Measurements from ENCODE around the gene PLCB1.
A peak's percentile ranks its signal among the peaks of the same experiment; 100 is the strongest.

Gene PLCB1

GRCh38 chr20:8720089-8720488 lies 588.0 kb downstream of the PLCB1 start:
- no peak for DNase-seq (ENCODE audit: low read depth in 2 of 2)

- DNase-seq (ENCODE audit: low read depth in 2 of 2) = no peak
Observed at GRCh38 chr20:8721098-8721497, 589.0 kb downstream of the PLCB1 start.

DNA sequence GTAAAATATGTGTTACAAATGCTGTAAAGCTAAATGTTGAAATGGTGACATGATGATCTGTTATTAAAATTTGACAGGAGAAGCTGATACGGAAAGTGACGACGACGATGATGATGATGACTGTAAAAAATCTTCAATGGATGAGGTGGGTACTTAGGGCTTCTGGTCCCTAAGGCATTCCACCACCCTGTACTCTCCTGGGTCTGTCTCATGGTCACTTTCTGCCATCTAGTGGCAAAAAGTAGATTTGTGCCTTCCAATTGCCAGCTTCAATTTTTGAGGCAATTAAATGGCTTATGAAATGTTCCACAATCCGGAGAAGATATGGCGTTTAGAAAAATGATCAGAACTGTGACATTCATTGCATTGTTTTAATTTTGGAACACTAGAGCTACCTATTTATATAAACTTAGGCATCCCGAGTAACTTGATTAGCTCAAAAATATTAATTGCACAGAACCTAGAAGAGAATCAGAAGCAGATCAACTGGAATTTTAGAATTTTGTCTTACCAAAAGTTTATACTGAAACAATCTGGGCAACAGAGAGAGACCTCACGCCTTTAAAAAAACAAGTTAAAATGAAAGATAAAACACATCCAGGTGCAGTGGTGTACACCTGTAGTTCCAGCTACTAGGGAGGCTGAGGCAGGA lies 590.3 kb downstream of the PLCB1 start:
- peak in 1 of 2 donors; percentile 0 for DNase-seq (ENCODE audit: low read depth in 2 of 2)

- no peak for DNase-seq (ENCODE audit: low read depth in 2 of 2)
Observed at GRCh38 chr20:8723296-8723695, 591.2 kb downstream of the PLCB1 start.

DNA sequence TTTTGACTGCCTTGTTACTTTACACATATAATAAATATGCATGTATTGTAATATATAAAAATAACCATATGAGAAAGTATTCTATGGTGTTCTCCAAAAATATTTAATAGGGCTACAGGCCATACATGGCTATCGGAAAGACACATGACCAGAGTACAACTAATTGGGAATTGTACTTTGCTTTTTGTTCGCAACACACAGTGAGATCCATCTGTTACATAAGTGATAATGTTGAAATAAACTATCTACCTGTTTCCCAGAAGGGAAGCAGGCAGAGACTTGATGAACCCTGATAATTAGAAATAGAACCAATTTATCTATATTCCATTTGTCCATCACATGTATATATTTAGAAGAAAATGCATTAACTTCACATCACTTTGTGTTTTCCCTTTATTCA lies 592.8 kb downstream of the PLCB1 start:
- DNase-seq (ENCODE audit: low read depth in 2 of 2) = no peak

DNA sequence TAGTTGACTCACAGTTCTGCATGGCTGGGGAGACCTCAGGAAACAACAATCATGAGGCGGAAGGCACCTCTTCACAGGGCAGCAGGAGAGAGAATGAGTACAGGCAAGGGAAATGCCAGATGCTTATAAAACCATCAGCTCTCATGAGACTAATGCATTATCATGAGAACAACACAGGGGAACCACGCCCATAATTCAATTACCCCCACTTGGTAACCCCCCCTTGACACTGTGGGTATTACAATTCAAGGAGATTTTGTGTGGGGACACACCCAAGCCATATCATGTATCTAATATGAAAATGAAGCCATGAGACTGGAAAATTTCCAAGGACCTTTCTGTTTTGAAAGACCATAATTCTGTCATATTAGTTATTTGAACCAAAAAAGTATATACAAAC lies 594.4 kb downstream of the PLCB1 start:
- DNase-seq (ENCODE audit: low read depth in 2 of 2) = no peak

DNA sequence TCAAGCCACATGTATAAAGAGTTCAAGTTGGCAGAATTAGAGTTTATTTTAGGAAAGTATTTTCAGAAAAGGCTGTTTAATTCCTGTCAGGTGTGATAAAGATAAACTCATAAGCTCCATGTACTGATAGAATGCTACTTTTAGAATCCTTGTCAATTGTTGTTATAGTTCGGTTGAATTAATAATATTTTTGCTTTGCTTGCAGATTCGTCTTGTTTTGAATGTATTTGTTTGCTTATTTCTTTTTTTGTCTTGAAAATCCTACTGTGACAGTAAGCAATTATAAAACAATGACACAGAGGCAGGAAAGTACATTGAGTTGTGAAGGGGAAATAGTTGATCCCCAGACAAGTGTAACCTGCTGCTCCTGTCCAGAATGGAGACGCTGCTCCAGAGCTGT lies 602.9 kb downstream of the PLCB1 start:
- no peak for DNase-seq (ENCODE audit: low read depth in 2 of 2)

DNA sequence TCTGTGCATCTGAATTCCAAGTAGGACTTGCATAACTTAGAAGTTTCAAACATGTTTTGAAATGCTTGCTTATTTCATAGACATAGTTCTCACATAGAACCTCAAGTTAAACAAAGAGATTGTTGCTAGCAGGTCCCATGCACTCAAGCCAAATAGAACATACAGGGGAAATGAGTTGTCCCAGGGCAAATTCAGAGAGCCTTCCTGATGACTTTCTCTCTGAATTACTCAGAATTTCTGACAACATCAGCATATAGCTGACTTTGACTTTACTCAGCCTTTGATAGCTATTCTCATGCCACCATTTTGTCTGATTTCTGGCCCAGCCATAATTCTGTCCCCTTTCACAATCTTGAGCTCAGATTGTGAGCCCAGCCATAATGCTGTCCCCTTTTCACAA lies 603.6 kb downstream of the PLCB1 start:
- no peak for DNase-seq (ENCODE audit: low read depth in 2 of 2)

DNA sequence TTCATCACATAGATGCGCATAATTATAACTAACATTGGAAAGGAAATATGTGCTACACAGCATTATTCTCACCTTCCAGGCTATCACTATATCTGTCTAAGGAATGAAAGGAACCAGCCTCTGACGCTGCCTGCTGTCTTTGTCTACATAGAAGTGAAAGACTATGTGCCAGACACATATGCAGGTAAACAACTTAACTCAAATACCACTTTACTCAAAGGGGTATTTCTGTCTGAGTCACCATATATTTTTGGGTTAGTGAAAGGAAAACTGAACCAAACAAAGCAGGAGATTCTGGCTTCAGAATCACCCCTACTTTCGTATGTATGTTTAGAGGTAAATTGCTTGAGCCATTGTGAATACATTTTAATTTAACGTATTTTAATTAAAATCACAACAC lies 608.2 kb downstream of the PLCB1 start:
- DNase-seq (ENCODE audit: low read depth in 2 of 2) = no peak

GRCh38 chr20:8744228-8744844 lies 612.3 kb downstream of the PLCB1 start:
- DNase-seq (ENCODE audit: low read depth in 2 of 2) = no peak

DNA sequence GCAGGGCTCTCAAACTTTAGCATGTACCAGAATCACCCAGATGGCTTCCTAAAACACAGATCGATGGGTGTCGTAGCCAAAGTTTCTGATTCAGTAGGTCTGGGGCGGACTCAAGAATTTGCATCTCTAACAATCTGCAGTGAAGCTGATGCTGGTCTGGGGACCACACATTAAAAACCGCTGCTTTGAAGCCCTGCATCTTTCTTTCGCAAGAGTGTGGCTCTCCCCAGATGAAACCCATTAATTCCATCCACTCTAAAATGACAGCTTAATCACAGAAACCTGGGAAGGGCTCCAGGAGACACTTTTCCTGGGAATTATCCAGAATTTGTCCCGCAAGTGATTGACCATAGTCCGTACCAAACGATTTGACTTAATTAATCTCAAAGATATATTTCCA lies 617.0 kb downstream of the PLCB1 start:
- DNase-seq (ENCODE audit: low read depth in 2 of 2) = no peak

DNA sequence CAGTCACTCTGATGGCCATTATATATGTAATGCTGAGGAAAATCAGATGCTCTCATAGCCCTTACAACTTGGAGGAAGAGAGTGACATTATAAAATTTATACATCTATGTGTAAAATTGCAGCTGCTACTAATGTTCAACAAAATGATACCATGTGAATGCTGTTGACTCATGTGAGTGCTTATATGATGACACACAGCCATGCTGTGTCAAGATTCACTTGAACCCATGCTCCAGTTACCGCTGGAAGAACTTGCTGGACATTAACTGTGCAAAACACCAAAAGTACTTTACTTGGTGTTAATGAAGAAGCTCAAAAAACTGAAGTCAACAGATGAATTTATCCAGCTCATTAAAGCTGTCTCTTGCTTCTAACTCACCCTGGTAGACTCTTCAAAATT lies 617.9 kb downstream of the PLCB1 start:
- DNase-seq (ENCODE audit: low read depth in 2 of 2) = no peak

DNA sequence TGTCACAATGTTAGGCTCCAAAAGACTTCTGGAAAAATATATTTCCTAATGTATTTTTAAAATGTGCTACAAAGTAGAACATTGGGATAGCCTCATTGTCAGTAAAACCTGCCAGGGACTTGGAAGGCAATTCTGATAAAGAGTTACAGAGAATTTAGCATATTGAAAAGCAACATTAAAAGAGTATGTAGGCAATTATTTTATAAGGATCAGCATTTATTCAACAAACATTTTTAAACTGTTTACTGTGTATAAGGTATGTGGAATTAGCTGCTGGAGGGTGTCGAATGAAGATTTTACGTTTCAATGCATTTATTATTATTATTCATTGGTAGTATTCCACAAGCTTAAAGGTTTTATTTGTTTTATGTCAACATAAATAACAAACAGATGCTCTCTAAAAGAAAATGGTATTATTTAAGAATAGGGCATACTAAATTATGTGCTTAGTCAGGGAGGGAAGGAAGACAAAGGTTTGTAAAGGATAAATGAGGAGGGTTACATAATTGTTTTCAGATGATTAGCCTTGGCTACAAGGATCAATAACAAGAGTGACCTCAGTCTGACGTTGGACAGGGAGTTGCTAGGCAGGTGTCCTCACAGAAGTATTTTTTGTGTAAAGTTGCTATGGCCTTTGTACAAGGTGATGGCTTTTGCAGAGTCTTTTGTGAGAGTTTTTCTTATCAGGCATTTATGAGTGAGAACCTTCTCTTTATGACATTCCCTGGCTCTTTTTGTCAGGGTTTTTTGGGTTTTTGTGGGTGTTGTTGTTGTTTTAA lies 623.5 kb downstream of the PLCB1 start:
- DNase-seq (ENCODE audit: low read depth in 2 of 2) = no peak

DNA sequence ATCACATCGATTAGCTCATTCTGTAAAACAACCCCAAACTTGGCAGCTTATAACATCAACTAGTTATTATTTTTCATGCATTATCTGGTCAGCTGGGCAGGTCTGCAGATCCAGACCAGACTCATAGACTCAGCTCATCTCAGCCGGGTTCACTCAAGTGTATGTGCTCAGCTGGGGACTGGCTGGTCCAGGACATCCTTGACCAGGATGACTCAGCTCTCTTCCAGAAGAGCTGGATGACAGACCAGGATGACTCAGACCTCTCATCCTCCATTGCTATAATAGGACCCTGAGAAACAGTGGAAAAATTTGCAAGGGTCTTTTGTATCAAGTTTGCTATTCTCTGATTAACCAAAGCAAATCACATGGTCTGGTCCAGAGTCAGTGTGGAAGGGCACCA lies 624.3 kb downstream of the PLCB1 start:
- no peak for DNase-seq (ENCODE audit: low read depth in 2 of 2)

- no peak for DNase-seq (ENCODE audit: low read depth in 2 of 2)
Observed at GRCh38 chr20:8757146-8757545, 625.1 kb downstream of the PLCB1 start.

GRCh38 chr20:8764344-8764962 lies 632.4 kb downstream of the PLCB1 start:
- DNase-seq (ENCODE audit: low read depth in 2 of 2) = no peak

DNA sequence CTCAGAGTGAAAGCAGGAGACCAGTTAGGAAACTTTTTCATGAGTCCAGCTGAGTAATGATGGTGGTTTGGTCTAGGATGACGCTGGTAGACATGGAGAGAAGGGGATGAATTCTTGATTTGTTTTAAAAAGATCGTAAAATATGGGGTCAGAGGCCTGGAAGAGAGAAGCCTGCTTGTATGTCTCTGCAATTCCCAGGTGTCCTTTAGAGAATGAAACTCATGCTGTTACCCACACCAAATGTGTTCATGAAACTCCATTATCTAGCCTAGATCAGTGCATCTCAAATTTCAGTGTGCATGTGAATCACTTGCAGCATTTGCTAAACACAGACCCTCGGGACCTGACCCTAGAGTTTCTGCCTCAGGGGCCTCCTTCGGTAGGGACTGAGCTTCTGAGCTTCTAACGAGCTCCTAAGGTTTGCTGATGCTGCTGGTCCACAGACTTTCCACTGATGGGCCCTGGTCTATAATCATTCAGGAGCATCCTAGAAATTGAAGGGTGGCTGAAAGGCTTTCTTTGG lies 634.9 kb downstream of the PLCB1 start:
- DNase-seq (ENCODE audit: low read depth in 2 of 2) = no peak

GRCh38 chr20:8774412-8774811 lies 642.3 kb downstream of the PLCB1 start:
- no peak for DNase-seq (ENCODE audit: low read depth in 2 of 2)

DNA sequence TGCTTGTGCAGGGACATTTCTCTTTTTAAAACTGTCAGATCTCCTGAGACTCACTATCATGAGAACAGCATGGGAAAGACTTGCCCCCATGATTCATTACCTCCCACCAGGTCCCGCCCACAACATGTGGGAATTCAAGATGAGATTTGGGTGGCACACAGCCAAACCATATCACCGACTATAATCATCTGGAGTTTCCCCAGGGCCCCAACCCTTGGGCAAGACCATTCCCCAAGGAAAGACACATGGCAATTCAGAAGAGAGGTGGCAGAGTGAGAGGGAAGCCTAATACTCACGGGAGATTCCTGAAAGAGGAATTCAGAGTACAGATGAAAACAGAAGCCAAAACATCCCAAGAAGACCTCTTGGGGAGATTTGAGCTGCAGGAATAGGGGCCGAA lies 645.8 kb downstream of the PLCB1 start:
- no peak for DNase-seq (ENCODE audit: low read depth in 2 of 2)

DNA sequence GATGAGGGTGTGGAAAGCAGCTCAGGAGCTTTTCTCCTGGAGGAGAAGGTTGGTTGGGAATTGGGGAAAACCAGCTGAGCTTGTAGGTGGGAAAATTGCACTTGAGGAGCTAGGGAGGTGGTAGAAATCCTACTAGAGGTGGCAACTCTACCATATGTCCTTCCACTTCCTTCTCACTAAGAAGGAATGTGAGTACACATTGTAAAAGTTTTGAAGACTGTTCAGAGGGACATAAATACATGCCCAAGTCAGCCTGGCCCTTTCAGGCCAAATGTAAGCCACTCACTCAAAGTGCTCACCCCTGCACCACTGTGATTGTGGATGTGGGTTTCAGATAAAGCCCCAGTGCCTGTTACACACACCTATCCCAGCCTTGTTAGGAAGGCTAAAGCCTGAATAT lies 646.3 kb downstream of the PLCB1 start:
- no peak for DNase-seq (ENCODE audit: low read depth in 2 of 2)

- no peak for DNase-seq (ENCODE audit: low read depth in 2 of 2)
Observed at GRCh38 chr20:8780915-8781314, 648.8 kb downstream of the PLCB1 start.

- no peak for DNase-seq (ENCODE audit: low read depth in 2 of 2)
Observed at GRCh38 chr20:8782804-8783203, 650.7 kb downstream of the PLCB1 start.

GRCh38 chr20:8783734-8784133 lies 651.7 kb downstream of the PLCB1 start:
- DNase-seq (ENCODE audit: low read depth in 2 of 2) = no peak

Measured in stimulated activated CD8-positive, alpha-beta memory T cell treated with anti-CD3 and anti-CD28 coated beads, Interleukin-2, amount 100 ng/mL, for 1 hour (primary cell).